ENCODE data around the gene SLC16A13.
"Not testable (repeated sequence)": the region's sequence is repeated elsewhere in the genome, so short reads cannot be mapped to it uniquely, and the experiment has no call there.

SLC16A13 gene

DNA sequence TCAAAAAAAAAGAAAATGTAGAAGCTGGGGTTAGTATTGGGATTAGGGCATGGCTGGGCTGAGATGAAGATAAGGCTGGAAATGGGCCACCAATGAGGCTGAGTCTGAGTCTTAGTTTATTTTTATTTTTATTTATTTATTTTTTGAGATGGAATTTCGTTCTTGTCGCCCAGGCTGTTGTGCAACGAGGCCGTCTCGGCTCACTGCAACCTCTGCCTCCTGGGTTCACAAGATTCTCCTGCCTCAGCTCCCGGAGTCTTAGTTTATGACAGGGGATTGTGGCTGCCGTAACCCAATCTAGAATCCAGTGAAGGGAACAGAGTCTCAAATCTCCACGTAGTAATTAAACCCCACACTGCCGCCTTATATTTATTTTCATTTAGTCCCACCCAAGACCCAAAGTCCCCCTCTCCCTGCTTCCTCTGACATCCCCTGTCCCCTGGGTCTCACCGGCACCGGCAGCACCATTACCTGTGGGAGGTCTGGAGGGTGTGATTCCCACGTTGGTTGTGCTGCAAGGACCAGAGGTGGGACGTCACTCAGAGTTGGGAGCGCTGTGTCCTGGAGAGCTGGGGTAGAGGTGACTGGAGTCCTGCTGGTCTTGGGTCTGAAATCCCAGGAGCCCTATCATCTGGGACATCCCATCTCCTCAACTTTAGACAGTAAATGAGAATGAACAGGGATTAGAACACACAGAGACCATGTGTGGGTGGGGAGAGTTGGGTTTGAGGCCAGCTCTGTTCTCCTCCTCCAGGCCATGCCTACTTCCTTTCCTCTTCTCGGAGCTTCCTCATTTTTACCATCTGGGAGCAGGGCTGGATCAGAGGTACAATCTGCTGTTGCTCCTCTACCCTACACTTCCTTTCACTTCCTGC, 44.0 kb downstream of the SLC16A13 start, which contains the start of gene CLEC10A:
TSS of gene CLEC10A (minus strand) at position 671 of the 875 bp plus-strand sequence. CDS start 1,439 bp downstream, outside the sequence.
- DNase-seq (ENCODE audit: low read depth in 2 of 2): no peak
- TF ChIP-seq, protein P1, sequence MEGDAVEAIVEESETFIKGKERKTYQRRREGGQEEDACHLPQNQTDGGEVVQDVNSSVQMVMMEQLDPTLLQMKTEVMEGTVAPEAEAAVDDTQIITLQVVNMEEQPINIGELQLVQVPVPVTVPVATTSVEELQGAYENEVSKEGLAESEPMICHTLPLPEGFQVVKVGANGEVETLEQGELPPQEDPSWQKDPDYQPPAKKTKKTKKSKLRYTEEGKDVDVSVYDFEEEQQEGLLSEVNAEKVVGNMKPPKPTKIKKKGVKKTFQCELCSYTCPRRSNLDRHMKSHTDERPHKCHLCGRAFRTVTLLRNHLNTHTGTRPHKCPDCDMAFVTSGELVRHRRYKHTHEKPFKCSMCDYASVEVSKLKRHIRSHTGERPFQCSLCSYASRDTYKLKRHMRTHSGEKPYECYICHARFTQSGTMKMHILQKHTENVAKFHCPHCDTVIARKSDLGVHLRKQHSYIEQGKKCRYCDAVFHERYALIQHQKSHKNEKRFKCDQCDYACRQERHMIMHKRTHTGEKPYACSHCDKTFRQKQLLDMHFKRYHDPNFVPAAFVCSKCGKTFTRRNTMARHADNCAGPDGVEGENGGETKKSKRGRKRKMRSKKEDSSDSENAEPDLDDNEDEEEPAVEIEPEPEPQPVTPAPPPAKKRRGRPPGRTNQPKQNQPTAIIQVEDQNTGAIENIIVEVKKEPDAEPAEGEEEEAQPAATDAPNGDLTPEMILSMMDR (IDR thresholded peaks at IDR 0.05; ENCODE audit: low read depth, low read length): no peak
- H3K4me3 ChIP-seq (replicated peaks in 1 of 2; ENCODE audit: low read depth in 2 of 2, low read length in 2 of 2): no peak within 1 kb of the TSS

DNA sequence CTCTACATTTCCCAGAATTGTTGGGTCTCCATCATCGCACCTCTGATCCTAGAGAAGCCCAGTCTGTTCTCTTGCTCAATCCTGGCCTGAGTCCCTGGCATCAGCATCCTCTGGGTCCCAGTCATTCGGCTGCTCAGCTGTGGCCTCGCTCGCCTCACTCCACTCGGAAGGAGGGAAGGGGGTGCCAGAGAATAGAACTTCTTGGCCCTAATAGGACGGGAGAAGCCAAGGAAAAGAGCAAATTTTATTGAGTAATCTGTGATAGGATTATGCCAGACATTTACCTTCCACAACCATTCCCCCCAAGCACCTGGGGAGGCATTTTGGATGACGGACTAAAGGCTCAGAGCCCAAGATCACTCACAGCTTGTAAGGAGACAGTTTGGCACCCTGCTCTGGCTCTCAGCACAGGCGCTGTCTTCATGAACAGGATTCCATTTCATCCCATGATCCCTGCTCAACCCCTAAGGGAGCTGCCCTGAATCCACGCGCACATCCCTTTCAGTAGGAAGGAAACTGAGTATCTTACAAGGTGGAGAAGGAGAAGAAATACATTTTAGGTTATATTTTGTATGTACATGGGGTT, 44.7 kb downstream of the SLC16A13 start:
- DNase-seq (ENCODE audit: low read depth in 2 of 2): peak in 1 of 2 donors; percentile 13
- TF ChIP-seq, protein P1 (IDR thresholded peaks at IDR 0.05; ENCODE audit: low read depth, low read length): no peak
- no peak overlapping the region for H3K4me3 ChIP-seq (replicated peaks in 1 of 2; ENCODE audit: low read depth in 2 of 2, low read length in 2 of 2)

DNA sequence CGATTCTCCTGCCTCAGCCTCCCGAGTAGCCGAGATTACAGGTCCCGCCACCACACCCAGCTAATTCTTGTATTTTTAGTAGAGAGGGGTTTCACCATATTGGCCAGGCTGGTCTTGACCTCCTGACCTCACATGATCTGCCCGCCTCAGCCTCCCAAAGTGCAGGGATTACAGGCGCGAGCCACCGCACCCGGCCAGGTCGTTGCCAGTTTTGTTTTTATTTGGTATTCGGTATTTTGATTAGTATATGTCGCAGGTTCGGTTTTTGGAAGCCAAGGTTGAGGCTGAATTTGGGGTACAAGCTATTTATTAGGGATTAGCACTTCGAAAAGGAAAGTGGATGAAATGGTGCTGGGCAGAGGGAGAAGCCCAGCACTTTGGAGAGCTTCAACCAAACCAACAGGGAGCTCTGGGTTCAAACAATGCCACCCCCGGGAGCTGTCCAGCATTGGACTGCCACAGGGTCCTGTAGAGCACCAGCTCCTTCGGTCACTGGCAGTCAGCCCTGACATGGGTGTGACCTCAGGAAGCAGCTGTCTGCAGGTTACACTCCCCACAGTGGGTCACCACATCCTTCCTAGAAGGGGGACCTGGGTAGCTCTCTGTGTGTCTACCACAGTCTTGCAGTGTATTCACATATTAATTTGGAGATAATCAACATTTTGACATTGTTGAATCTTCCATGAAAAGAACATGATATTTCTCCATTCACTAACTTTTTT, 45.7 kb downstream of the SLC16A13 start:
- TF ChIP-seq, protein P1 (IDR thresholded peaks at IDR 0.05; ENCODE audit: low read depth, low read length): no peak
- H3K4me3 ChIP-seq (replicated peaks in 1 of 2; ENCODE audit: low read depth in 2 of 2, low read length in 2 of 2): no peak overlapping the region
- DNase-seq (ENCODE audit: low read depth in 2 of 2): no peak

DNA sequence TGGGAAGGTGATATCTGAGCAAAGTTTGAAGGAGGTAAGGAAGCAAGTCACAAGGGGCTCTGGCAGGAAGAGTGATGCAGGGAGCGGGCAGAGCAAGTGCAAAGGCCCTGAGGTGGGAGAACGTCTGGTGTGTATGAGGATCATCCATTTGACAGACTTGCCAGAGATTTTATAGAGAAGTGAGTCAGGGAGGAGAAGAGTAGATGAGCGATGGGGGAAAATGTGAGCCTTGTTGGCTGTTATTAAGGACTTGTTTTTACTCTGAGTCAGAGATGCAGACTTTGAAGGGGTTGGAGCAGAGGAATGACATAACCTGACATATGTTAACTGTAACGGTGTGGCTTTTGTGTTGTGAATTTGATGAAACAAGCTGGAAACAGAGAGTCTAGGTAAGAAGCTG, 47.8 kb downstream of the SLC16A13 start:
- H3K4me3 ChIP-seq (replicated peaks in 1 of 2; ENCODE audit: low read depth in 2 of 2, low read length in 2 of 2): no peak overlapping the region
- TF ChIP-seq, protein P1 (IDR thresholded peaks at IDR 0.05; ENCODE audit: low read depth, low read length): no peak
- DNase-seq (ENCODE audit: low read depth in 2 of 2): peak in 1 of 2 donors; percentile 41

DNA sequence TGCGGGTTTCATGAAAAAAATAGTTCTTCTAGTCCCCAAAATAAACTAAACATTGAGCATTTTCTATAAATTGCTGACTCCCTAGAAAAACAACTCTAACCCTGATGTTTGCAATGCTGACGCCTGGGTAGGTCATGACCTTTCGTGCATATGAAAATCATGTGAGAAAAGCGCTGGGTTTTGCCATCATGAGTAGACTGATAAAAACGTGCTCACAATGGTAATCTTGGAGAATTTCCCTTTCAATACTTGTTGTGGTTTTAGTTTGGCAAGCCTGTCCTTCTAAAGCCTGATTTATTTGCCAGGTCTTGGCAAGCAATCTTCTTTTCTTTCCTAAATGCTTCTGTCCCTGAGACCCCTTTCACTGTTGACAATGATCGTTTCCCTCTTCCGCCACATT, 48.3 kb downstream of the SLC16A13 start:
- TF ChIP-seq, protein P1 (IDR thresholded peaks at IDR 0.05; ENCODE audit: low read depth, low read length): no peak
- H3K4me3 ChIP-seq (replicated peaks in 1 of 2; ENCODE audit: low read depth in 2 of 2, low read length in 2 of 2): no peak overlapping the region

DNA sequence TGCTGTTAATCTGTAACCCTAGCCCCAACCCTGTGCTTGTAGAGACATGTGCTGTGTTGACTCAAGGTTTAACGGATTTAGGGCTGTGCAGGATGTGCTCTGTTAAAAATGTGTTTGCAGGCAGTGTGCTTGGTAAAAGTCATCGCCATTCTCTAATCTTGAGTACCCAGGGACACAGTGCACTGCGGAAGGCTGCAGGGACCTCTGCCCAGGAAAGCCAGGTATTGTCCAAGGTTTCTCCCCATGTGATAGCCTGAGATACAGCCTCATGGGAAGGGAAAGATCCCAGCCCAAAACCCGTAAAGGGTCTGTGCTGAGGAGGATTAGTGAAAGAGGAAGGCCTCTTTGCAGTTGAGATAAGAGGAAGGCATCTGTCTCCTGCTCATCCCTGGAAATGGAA, 52.6 kb downstream of the SLC16A13 start:
- DNase-seq (ENCODE audit: low read depth in 2 of 2); H3K4me3 ChIP-seq (replicated peaks in 1 of 2; ENCODE audit: low read depth in 2 of 2, low read length in 2 of 2): not testable (repeated sequence)

More for the DNA sequence above, 48.3 kb downstream of the SLC16A13 start:
- DNase-seq (ENCODE audit: low read depth in 2 of 2): peak in 1 of 2 donors; percentile 44

DNA sequence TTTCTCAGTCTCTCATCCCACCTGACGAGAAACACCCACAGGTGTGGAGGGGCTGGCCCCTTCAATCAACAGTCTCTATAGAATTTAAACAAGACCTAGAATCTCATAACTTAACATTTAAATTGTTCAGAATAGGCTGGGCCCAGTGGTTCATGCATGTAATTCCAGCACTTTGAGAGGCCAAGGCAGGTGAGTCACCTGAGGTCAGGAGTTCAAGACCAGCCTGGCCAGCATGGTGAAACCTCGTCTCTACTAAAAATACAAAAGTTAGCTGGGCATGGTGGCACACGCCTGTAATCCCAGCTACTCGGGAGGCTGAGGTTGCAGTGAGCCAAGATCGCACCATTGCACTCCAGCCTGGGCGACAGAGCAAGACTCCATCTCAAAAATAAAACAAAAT, 53.8 kb downstream of the SLC16A13 start:
- DNase-seq (ENCODE audit: low read depth in 2 of 2); H3K4me3 ChIP-seq (replicated peaks in 1 of 2; ENCODE audit: low read depth in 2 of 2, low read length in 2 of 2): not testable (repeated sequence)
